Vagina (tissue), 2 donors: ENCODE data around the gene KRT6A.

Experiments
- CTCF ChIP-seq, 3 experiments: fragments of 450-650 bp in 2 of 3; fragments of 200-600 bp in 1 of 3; sonication (generic) in 1 of 3; IDR thresholded peaks; one replicate each; pipeline ENCODE4 v1.5.1; 2017 to 2019; ENCODE audit warnings: antibody characterized with exemption in 3 of 3, mild to moderate bottlenecking in 2 of 3, moderate library complexity in 2 of 3
- POLR2A ChIP-seq, 2 donors: fragments of 450-650 bp; IDR thresholded peaks; one replicate each; pipeline ENCODE4 v1.6.1; 2017; ENCODE audit warnings: antibody characterized with exemption in 2 of 2, mild to moderate bottlenecking in 2 of 2, moderate library complexity in 2 of 2
- POLR2AphosphoS5 ChIP-seq, 2 donors: sonication (generic); formaldehyde crosslinking; IDR thresholded peaks; one replicate each; pipeline ENCODE4 v1.9.0; 2017; ENCODE audit warnings: antibody characterized with exemption in 2 of 2, mild to moderate bottlenecking in 2 of 2, low read depth in 1 of 2; ENCODE audit not compliant: insufficient read depth in 1 of 2

- TF ChIP-seq CTCF (IDR thresholded peaks at IDR 0.05) (no peak), POLR2A (IDR thresholded peaks at IDR 0.05) (no peak), POLR2AphosphoS5 (IDR thresholded peaks at IDR 0.05; ENCODE audit: insufficient read depth in 1 of 2, low read depth in 1 of 2) (no peak)
These were observed 50.4 kb downstream of the KRT6A start for GRCh38 chr12:52442600-52443061.
